GM20431 (cell line): ENCODE data around the gene GNAO1.
"Not testable (repeated sequence)": the region's sequence is repeated elsewhere in the genome, so short reads cannot be mapped to it uniquely, and the experiment has no call there.

Source experiments
- in situ Hi-C: fragments of 300-500 bp; cut with MseI, MboI; formaldehyde crosslinking; loops from one replicate; pipeline ENCODE4 v1.15.0; 2020; ENCODE audit warnings: low sequenced_read_pairs; ENCODE audit not compliant: unreplicated experiment

The GNAO1 gene

DNA sequence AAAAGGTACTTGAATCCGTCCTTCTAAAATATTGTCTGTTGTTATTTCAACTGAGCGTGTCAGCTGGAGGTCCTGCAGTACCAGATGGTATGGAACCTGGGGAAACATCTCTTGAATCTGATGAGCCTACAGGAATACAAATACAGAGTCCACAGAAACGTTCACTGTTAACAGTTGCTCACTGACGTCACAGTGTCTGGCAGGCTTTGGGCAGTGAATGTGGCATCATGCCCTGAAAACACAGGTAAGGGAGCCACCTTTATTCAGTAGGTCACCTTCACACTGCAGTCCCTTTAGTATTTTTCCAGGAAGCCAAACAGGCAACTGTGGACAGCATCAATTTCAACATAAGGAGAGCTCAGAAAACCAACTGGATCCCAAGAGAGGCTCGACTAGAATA lies 177.9 kb downstream of the GNAO1 start:
- in situ Hi-C loops = no loop called here

DNA sequence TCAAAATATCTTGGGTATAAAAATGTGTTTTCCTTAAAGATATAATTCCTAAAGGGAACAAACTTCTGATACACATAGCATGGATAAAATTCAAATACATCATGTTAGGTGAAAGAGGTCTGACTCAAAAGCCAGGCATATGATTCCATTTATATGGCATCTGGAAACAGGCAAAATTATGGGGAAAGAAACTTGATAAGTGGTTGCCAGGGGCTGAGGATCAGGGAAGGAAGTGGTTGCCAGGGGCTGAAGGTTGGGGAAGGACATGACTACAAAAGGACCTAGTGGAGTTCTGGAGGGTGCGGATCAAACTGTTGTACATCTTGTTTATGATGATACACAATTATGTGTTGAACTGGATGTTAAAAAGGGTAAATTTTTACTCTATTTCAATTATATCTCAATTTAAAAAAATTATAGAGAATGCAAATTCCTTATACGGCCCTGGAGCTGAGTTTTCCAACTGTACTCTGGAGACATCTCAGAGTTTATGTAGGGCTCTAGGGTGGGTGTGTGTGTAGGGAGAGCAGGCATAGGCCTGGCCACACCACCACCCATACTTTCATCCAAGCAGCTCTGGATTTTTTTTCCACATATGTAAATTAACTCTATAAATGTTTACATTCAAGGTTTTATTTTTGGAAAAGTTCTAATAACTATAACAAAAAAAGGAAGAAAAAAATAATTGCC lies 179.0 kb downstream of the GNAO1 start:
- in situ Hi-C loops = no loop called here

DNA sequence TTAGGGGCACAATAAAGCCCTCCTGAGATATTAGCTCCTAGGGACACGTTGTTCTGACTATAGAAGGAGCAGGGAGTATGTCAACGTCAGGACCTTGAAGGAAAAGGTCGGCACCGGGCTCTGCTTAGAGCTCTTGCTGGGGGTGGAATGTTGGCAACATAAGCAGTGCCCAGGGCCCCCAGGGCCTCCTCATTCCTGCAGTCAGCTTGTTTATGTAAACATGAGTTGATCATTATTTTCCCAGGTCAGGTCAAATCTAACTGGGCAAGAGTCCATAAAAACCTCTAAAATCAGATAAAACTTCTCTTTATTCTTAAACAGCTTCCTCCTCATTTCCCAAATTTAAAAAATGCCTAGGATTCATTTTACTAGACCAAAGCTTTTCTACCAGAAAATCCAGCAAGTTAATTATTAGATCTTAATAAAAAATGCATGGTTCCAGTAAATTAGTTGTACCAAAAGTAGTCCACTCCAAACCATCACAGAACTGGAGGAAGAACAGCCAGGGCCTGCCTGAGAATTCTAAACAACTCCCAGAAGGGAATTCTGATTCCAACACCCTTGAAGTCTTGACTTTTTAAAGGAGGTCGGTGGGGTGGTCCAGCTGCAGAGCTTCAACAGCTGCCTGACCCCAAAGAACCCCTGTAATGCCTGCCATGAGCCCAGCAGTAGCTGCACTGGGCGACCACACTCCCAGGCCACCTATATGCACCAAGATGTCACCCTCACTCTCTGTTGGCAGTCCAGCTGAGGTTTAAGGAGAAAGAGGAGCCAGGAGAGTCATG lies 179.8 kb downstream of the GNAO1 start:
- in situ Hi-C loops = no loop called here

DNA sequence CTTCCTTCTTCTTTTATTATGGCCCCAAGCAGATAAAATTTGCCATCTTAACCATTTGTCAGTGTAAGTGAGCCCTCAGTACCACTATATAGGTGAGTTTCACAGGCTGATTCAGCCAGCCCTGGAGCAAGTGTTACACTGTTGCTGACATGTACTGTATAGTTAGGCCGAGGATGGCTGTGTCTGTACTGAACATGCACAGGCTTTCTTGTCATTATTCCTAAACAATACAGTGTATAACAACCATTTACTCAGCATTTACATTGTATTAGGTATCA lies 180.3 kb downstream of the GNAO1 start:
- in situ Hi-C loops = no loop called here

DNA sequence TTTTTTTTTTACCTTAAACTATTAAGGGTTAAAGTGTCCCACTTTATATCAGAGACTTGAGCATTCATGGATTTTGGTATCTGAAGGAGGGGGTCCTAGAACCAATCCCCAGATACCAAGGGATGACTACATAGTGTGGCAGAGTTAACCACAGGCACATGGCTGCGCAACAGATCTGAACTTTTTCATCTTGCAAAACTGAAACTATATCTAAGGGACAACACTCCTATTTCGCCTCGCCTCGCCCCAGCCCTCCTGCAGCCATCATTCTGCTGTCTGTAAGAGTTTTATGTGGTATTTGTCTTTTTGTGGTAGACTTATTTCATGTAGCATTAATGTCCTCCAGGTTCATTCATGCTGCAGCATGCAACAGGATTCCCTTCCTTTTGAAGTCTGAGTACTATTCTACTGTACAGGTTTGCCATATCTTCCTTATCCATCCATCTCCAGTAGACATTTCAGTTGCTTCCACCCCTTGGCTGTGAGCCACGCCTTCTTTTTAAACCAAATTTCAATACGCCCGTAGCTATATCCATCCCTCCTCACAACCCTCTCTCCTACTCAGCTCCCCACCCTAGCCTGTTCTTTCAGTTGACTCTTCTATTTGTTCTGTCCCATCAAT lies 180.8 kb downstream of the GNAO1 start:
- in situ Hi-C loops = no loop called here

DNA sequence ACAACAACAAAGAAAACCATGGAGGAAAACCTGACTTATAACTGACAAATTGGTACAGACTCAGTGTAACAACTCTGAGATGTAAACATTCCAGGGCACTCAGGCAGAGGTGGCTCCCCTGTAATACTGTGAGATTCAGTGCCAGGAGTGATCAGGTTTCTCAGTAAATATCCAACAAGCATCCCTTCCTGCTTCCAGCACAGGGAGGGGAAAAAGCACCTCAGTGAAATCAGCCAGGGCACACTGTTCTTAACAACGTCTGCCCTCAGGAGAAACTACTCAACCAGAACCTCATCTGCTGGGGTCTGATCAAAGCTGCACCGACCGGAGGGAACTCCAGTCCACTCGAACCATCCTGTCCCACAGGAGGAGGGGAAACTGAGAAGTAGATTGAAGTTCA lies 181.7 kb downstream of the GNAO1 start:
- in situ Hi-C loops = no loop called here

DNA sequence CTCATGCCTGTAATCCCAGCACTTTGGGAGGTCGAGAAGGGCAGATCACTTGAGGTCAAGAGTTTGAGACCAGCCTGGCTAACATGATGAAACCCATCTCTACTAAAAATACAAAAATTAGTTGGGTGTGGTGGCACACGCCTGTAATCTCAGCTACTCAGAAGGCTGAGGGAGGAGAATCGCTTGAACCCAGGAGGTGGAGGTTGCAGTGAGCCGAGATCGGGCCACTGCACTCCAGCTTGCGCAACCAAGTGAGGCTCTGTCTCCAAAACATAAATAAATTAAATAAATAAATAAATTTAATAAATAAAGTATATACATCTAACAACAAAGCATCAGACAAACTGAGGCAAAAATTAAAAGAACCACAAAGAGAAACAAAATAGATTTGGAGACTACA lies 184.5 kb downstream of the GNAO1 start:
- in situ Hi-C loops = not testable (repeated sequence)

DNA sequence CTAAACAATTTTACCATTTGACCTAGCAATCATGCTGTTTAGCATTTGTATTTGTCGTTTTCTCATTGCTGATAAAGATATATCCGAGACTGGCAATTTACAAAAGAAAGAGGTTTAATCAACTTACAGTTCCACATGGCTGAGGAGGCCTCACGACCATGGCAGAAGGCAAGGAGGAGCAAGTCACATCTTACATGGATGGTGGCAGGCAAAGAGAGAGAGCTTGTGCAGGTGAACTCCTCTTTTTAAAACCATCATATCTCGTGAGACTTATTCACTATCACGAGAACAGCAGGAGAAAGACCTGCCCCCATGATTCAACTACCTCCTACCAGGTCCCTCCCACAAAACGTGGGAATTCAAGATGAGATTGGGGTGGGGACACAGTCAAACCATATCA lies 187.8 kb downstream of the GNAO1 start:
- in situ Hi-C loops = not testable (repeated sequence)

DNA sequence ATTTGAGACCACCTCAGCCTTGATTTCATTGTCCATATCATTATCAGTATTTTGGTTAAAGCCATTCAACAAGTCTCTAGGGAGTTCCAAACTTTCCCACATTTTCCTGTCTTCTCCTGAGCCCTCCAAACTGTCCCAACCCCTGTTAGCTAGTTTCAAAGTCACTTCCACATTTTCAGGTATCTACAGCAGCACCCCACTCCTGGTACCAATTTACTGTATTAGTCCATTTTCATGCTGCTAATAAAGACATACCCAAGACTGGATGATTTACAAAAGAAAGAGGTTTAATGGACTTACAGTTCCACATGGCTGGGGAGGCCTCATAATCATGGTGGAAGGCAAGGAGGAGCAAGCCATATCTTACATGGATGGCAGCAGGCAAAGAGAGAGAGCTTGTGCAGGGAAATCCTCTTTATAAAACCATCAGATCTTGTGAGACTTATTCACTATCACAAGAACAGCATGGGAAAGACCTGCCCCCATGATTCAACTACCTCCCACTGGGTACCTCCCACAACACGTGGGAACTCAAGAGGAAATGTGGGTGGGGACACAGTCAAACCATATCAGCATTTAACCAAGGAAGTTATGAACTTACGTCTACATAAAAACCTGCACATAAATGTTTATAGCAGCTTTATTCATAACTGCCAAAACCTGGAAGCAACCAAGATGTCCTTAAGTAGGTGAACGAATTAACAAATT lies 189.6 kb downstream of the GNAO1 start:
- in situ Hi-C loops = not testable (repeated sequence)

DNA sequence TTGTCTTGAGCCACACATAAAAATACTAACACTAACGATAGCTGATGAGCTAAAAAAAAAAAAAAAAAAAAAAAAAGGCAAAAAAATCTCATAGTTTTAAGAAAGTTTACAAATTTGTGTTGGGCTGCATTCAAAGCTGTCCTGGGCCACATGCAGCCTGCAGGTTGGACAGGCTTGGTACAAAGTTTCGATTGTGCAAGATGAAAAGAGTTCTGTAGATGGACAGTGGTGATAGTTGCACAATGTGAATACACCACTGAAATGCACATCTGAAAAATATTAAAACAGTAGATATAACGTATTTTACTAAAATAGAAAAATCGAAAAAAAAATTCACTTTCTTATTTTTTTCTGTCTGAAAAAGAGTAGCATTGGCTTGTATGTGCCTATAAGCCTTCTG lies 191.2 kb downstream of the GNAO1 start:
- in situ Hi-C loops = no loop called here

DNA sequence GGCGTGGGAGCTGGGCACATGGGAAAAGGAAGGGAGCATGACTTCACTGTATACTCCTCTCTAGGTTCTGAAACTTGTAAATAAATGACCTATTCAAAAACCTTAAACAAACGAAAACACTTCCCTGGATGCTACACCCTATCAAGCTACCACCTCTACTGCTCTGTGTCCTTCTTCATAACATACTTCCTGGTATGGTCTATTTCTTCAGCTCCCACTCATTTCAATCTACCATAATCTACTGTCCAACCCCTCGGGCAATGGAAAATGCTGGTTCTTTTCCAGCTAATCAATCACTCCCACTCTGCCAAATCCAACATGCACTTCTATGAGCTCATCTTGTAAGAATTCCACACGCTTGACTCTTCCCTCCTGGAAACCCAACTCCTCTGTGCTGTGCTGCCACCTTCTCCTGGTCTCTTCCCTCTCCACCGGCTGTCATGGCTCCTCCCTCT lies 191.6 kb downstream of the GNAO1 start:
- in situ Hi-C loops = no loop called here

DNA sequence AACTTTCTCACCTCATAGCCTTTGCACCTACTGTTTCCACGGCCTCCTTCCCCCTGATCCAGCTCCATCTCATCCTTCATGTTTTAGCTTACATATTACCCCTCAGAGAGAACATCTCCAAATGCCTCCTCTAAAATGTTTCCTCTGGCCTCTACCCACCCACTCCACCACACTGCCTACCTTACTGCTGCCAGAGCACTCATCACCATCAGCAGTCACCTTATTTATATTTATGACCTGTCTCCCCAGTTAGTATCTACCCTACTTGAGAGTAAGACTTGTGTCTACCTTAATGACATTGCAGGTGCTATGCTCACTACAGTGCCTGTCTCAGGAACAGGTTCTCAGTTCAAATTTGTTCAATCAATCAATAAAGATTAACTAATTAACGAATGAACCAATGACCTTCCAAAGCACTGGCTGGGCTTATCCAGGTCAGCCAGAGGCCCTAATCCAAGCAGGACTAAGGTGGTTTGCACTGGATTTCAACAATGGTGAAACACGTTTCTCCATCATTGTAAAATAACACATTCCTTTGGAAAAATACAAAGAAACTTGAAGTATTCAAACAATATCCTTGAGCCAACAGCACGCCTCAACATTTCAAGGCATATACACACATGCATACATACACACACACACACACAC lies 192.9 kb downstream of the GNAO1 start:
- in situ Hi-C loops = no loop called here

DNA sequence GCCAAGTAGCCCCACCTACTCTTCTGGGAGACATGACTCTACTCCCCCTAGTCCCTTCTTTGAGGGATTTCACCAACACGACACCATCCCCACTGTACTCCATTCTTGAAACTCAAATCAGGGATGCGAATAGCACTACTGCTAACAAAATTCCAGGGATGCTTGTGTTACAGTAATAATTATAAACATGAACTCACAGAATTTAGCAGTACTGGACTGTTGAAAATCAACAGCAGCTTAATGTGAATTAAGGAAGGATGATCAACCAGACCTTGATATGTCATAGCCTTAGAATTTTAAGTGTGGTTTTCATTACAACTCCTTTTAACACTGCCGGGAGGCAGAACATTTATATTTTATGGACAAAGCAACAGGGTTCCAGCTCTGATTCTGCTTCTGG lies 196.1 kb downstream of the GNAO1 start:
- in situ Hi-C loops = no loop called here

DNA sequence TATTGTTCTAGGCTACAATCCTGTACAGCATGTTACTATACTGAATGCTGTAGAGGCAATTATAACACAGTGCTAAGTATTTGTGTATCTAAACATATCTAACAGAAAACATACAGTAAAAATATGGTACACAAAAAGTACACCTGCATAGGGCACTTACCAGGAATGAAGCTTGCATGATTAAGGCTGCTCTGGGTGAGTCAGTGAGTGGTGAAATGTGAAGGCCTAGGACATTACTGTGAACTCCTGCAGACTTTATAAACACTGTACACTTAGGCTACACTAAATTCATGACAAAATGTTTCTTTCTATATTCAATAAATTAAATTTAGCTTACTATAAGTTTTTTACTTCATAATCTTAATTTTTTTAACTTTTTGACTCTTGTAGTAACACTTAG lies 196.9 kb downstream of the GNAO1 start:
- in situ Hi-C loops = no loop called here

DNA sequence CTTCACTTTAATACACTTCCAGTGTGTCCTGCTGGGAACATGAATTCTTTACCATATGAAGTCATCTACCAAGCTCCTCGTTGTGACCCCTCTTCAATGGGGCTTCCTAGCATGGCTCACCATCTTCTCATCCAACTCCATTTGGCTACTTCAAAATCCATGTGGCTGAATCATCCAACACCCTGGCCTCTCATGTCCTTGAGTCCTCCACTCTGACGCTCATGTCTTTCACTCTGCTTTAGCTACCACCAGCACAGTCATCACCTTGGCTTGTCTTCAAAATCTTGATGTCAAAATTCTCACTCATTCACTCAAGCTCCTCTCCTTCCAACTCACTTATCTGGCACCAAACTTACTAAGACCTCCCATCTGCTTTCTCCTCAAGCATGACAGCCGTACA lies 198.3 kb downstream of the GNAO1 start:
- in situ Hi-C loops = no loop called here

DNA sequence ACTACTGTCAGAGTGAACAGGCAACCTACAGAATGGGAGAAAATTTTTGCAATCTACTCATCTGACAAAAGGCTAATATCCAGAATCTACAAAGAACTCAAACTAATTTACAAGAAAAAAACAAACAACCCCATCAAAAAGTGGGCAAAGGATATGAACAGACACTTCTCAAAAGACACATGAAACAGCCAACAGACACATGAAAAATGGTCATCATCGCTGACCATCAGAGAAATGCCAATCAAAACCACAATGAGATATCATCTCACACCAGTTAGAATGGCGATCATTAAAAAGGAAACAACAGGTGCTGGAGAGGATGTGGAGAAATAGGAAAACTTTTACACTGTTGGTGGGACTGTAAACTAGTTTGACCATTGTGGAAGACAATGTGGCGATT lies 205.4 kb downstream of the GNAO1 start:
- in situ Hi-C loops = not testable (repeated sequence)

DNA sequence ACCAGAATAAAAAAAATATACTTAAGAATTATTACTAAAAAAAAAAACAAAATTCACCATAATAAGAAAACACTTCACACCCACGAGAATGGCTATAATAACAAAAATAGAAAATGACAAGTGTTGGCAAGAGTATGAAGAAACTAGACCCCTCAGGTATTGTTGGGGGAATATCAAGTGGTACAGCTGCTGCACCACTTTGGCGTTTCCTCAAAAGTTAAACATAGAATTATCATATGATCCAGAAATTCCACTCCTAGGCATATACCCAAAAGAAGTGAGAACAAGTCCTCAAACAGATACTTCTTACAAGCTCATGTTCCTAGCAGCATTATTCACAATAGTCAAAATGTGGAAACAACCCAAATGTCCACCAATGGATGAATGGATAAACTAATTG lies 207.8 kb downstream of the GNAO1 start:
- in situ Hi-C loops = no loop called here

DNA sequence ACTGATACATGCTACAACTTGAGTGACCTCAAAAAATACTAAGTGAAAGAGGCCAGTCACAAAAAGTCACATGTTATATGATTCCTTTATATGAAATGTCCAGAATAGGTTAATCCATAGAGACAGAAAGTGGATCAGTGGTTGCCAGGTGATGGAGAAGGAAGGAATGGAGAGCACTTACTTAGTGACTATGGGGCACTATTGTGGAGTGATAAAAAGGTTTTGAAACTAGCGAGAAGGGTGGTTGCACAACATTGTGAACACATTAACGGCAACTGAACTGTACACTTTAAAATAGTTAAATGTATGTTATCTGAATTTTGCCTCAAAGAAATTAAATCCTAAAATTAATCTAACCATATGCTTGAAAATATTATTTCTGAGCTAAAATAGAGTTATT lies 208.2 kb downstream of the GNAO1 start:
- in situ Hi-C loops = no loop called here

DNA sequence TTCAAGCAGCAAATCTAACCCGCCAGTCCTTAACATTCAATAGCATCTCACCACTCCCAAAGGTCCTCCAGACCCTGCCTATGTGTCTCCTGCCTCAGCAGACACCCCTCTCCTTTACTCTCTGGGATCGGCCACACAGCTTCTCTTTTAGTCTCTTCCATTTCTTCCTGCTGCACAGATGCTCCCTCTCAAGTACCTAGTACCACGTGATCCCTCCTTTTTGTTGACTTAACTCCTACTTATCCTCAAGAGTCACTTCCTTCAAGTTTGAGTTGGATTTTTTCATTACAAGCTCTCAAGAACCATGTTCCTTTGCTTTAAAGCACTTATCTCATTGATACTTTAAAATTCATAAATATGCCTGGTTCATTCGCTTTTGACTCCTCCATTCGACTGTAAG lies 209.2 kb downstream of the GNAO1 start:
- in situ Hi-C loops = no loop called here

DNA sequence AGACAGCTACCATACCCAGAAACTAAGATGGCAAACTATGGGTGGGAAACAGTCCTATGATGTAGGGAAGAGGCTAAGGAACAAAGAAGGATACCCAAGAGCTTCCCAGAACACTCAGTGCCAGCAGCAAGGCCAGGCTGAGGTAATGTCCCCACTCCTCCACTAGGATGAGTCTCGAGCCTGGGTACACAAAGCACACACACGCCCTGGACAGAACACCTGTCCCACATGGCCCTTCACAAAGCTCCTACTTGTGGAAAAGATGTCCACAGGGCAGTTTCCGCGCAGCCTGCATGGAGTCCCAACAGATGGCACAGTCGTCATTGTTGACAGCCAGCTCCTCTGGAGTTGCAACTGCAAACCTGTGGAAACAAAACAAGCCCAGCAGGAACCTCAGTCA lies 210.2 kb downstream of the GNAO1 start:
- in situ Hi-C loops = no loop called here
